ENCODE measurements around the gene DOK1. TPM values are rescaled to one million over a fixed set of nuclear protein-coding genes. Genes with fewer than 3 reads are reported as not detected.

The DOK1 gene
- 10 to 100 TPM; 27.4 to 34.4 TPM for total RNA-seq

DNA sequence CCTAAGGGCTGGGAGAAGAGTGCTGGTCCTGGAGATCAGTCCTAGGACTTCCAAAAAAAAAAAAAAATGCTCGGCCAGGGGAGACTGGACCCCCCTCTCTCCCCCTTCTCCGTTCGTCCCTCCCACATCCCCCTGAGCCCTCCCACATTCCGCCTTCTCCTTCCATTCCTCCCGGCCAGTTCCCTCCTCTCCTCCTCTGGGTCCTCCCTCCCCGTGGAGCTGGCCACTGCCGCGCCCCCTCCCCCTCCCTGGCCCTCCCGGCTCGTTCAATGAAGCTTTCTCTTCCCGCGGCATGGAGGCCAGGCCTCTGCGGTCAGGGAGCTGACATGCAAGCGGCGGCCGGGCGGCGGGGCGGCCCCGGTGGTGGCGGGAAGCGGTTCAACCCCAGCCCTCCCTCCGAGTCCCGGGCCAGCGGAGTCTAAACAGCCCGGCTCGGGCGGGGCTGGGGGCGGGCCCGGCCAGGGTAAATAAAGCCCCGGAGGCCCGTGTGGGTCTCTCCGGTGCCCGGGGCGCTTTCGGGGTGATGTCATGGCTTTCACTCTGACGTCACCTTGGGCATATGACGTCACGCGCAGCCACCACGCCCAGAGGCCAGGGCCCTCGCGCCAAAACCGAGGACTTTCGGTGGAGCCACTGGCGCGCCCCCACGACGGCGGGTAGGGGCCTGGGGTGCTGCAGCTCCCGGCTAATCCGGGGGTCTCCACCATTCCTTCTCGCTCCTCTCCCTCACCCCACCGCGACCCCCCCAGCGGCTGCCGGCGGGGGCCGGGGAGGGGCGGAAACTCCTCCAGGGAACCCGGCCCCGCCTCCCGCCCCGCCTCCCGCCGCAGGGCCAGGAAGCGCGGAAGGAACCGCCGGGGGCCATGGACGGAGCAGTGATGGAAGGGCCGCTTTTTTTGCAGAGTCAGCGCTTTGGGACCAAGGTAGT lies at the start of gene DOK1, which contains the start of gene LOXL3:
DOK1 (plus strand) TSS at position 829 of the 928 bp plus-strand sequence; CDS start at position 864, 35 bp downstream.
LOXL3 (minus strand) TSS at position 51 of the 928 bp plus-strand sequence. CDS start 1,308 bp downstream, outside the sequence.
- DNase-seq (ENCODE audit: low spot score) (peak; percentile 89), ATAC-seq (peak; percentile 86 to 92)
- H3K4me1 Mint-ChIP-seq (ENCODE audit: low read depth in 2 of 2), result peaks cover 12 to 19% of the 10 kb centered on the region in 2 donors
- H3K9me3 Mint-ChIP-seq, result no peaks in the 10 kb centered on the region
- H3K27ac Mint-ChIP-seq, result peak within 1 kb of the TSS; percentile 68 to 87
- H3K27me3 Mint-ChIP-seq, result peaks cover 13 to 16% of the 10 kb centered on the region in 2 donors
- no peaks in the 10 kb centered on the region for H3K36me3 Mint-ChIP-seq
- peak within 1 kb of the TSS; percentile 88 for H3K4me3 Mint-ChIP-seq

- Mint-ChIP-seq H3K4me3 (peak overlapping the region; percentile 79), H3K9me3 (no peaks in the 10 kb centered on the region), H3K27ac (peak overlapping the region; percentile 93 to 99), H3K36me3 (peaks cover 12% of the 10 kb centered on the region), H3K4me1 (ENCODE audit: low read depth in 2 of 2) (peaks cover 59 to 62% of the 10 kb centered on the region in 2 donors), H3K27me3 (peaks cover 8 to 14% of the 10 kb centered on the region in 2 donors)
- ATAC-seq (no peak), DNase-seq (ENCODE audit: low spot score) (peak; percentile 49)
Measured at GRCh38 chr2:74505448-74506246, 48.9 kb upstream of the DOK1 start.

- Mint-ChIP-seq H3K9me3 (no peaks in the 10 kb centered on the region), H3K27ac (peak within 1 kb of the TSS; percentile 99), H3K4me1 (ENCODE audit: low read depth in 2 of 2) (peaks cover 48 to 52% of the 10 kb centered on the region in 2 donors), H3K27me3 (peaks cover 12 to 29% of the 10 kb centered on the region in 2 donors), H3K4me3 (peak within 1 kb of the TSS; percentile 96), H3K36me3 (peaks cover 12% of the 10 kb centered on the region)
- ATAC-seq, result peak; percentile 93 to 95
- DNase-seq (ENCODE audit: low spot score), result peak; percentile 97
Measured at GRCh38 chr2:74507145-74507925, 47.2 kb upstream of the DOK1 start, which contains the start of gene PCGF1. Gene PCGF1, minus strand, starts transcription at chr2:74507695. Its CDS starts 27 bp downstream, at chr2:74507668.

GRCh38 chr2:74507926-74508520 lies 46.5 kb upstream of the DOK1 start:
- ATAC-seq, result no peak
- H3K36me3 Mint-ChIP-seq, result peaks cover 12% of the 10 kb centered on the region

DNA sequence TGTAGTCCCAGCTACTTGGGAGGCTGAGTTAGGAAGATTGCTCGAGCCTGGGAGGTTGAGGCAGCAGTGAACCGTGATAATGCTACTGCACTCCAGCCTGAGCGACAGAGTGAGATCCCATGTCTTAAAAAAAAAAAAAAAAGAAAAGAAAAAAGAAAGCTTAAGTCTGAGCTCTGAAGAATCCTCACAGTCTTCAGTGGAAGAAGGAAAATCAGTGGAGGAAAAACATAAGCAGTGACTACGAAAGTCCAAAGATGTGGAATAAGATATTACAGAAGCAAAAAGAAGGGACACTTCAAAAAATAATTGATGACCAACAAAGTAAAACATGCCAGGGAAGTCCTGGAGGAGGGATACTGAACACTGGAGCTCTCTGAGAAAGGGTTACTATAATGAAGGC lies 44.2 kb upstream of the DOK1 start:
- no peak for DNase-seq (ENCODE audit: low spot score)
- Mint-ChIP-seq H3K9me3 (no peaks in the 10 kb centered on the region), H3K27ac (no peak overlapping the region), H3K4me1 (ENCODE audit: low read depth in 2 of 2) (peaks cover 32 to 37% of the 10 kb centered on the region in 2 donors), H3K36me3 (peaks cover 4% of the 10 kb centered on the region), H3K27me3 (peaks cover 18 to 33% of the 10 kb centered on the region in 2 donors), H3K4me3 (peak overlapping the region; percentile 5)
- ATAC-seq, result no peak

More at GRCh38 chr2:74507926-74508520, 46.5 kb upstream of the DOK1 start:
- no peaks in the 10 kb centered on the region for H3K9me3 Mint-ChIP-seq
- DNase-seq (ENCODE audit: low spot score), result no peak
- H3K4me1 Mint-ChIP-seq (ENCODE audit: low read depth in 2 of 2), result peaks cover 48 to 50% of the 10 kb centered on the region in 2 donors
- H3K27me3 Mint-ChIP-seq, result peaks cover 15 to 29% of the 10 kb centered on the region in 2 donors
- H3K4me3 Mint-ChIP-seq, result peak overlapping the region; percentile 96
- peak overlapping the region; percentile 99 for H3K27ac Mint-ChIP-seq

- Mint-ChIP-seq H3K27me3 (peaks cover 20 to 36% of the 10 kb centered on the region in 2 donors), H3K9me3 (no peaks in the 10 kb centered on the region), H3K4me1 (ENCODE audit: low read depth in 2 of 2) (peaks cover 28 to 34% of the 10 kb centered on the region in 2 donors), H3K27ac (no peak overlapping the region), H3K36me3 (peaks cover 4% of the 10 kb centered on the region), H3K4me3 (no peak overlapping the region)
- ATAC-seq (no peak), DNase-seq (ENCODE audit: low spot score) (no peak)
Measured at GRCh38 chr2:74511104-74511989, 43.2 kb upstream of the DOK1 start.

- H3K4me1 Mint-ChIP-seq (ENCODE audit: low read depth in 2 of 2), result peaks cover 16 to 25% of the 10 kb centered on the region in 2 donors
- no peak overlapping the region for H3K4me3 Mint-ChIP-seq
- no peak for DNase-seq (ENCODE audit: low spot score)
Measured at GRCh38 chr2:74512744-74513604, 41.5 kb upstream of the DOK1 start.

GRCh38 chr2:74513605-74514367 lies 40.7 kb upstream of the DOK1 start:
- DNase-seq (ENCODE audit: low spot score) (no peak), ATAC-seq (no peak)
- Mint-ChIP-seq H3K4me3 (no peak overlapping the region), H3K36me3 (no peaks in the 10 kb centered on the region), H3K27me3 (peaks cover 37 to 61% of the 10 kb centered on the region in 2 donors), H3K27ac (no peak overlapping the region), H3K9me3 (no peaks in the 10 kb centered on the region), H3K4me1 (ENCODE audit: low read depth in 2 of 2) (peaks cover 7 to 17% of the 10 kb centered on the region in 2 donors)

More at GRCh38 chr2:74512744-74513604, 41.5 kb upstream of the DOK1 start:
- no peak overlapping the region for H3K27ac Mint-ChIP-seq
- ATAC-seq, result no peak
- peaks cover 33 to 53% of the 10 kb centered on the region in 2 donors for H3K27me3 Mint-ChIP-seq
- no peaks in the 10 kb centered on the region for H3K9me3 Mint-ChIP-seq
- H3K36me3 Mint-ChIP-seq, result no peaks in the 10 kb centered on the region

DNA sequence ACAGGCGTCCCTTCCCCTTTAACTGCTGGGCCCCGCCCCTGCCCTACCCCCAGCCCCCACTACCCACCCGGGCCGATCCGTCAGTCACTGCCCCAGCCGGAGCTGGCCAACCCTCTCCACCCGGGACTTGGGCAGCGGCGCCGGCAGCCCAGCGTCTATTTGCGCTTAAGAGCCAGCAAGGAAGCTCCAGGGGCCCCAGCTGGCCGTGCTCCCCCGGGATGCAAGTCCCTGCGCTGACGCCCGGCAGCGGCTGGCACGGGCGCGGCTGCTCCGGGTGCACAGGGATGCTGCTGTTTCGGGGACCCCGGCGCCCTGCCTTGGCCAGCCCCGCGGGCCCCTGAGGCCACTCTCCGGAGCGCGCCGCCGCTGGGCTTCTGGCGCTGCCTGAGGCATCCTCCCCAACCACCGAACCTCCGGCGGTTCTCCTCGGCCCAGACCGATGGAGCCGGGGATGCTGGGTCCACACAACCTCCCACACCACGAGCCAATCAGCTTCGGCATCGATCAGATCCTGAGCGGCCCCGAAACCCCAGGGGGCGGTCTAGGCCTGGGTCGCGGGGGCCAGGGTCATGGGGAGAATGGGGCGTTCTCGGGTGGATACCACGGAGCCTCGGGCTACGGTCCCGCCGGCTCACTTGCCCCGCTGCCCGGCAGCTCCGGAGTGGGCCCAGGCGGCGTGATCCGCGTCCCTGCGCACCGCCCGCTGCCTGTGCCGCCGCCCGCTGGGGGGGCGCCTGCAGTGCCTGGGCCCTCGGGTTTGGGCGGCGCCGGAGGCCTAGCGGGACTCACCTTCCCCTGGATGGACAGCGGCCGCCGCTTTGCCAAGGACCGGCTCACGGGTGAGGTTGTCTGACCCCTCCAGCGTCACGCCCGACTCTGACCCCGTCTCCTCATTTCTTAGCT lies 39.9 kb upstream of the DOK1 start, which contains the start of gene TLX2:
TLX2 (plus strand) TSS at position 83 of the 903 bp plus-strand sequence; CDS start at position 440, 357 bp downstream.
- Mint-ChIP-seq H3K4me3 (peak within 1 kb of the TSS; percentile 60), H3K27me3 (peaks cover 39 to 65% of the 10 kb centered on the region in 2 donors), H3K27ac (no peak within 1 kb of the TSS), H3K9me3 (no peaks in the 10 kb centered on the region), H3K4me1 (ENCODE audit: low read depth in 2 of 2) (peaks cover 7 to 16% of the 10 kb centered on the region in 2 donors), H3K36me3 (no peaks in the 10 kb centered on the region)
- no peak for DNase-seq (ENCODE audit: low spot score)
- ATAC-seq, result no peak

All from natural killer cell treated with Interleukin-12 subunit alpha and Interleukin-12 subunit beta and Interleukin-15 and Interleukin-18, amount 100 ng/mL, for 72 hours (primary cell).